Measurements from ENCODE around the gene TIMM44. TPM values are rescaled to one million over a fixed set of nuclear protein-coding genes. Genes with fewer than 3 reads are reported as not detected.

Gene TIMM44
- total RNA-seq, 1 experiment from 2014 or later: 114 TPM

GRCh38 chr19:7933828-7934725 is 9.4 kb downstream of the TIMM44 start:
- Histone ChIP-seq H3K79me2 (ENCODE audit: insufficient read depth, low read length) (no peaks in the 10 kb centered on the region), H3K23me2 (ENCODE audit: insufficient read length, low read depth, low read length, poor library complexity, severe bottlenecking) (no peaks in the 10 kb centered on the region), H2BK15ac (ENCODE audit: low read depth, low read length) (no peak overlapping the region), H4K5ac (ENCODE audit: insufficient read length, low read depth, low read length) (no peak overlapping the region), H3T11ph (ENCODE audit: low read length) (no peak overlapping the region), H3K27me3 (ENCODE audit: insufficient read depth, low read length) (no peaks in the 10 kb centered on the region), H2BK120ac (ENCODE audit: low read depth, low read length, poor library complexity, severe bottlenecking) (no peak overlapping the region), H3K18ac (ENCODE audit: insufficient read length, low read depth, low read length) (no peak overlapping the region), H3K9me3 (ENCODE audit: control insufficient read depth, low read depth, low read length) (no peaks in the 10 kb centered on the region), H3K23ac (ENCODE audit: insufficient read length, low read depth, low read length) (no peak overlapping the region), H2AK5ac (ENCODE audit: insufficient read length, low read length) (no peak overlapping the region), H2BK5ac (ENCODE audit: insufficient read length, low read length) (no peak overlapping the region), H3K14ac (ENCODE audit: insufficient read depth, low read length) (no peak overlapping the region), H4K91ac (ENCODE audit: insufficient read length, low read depth, low read length) (no peak overlapping the region), H2BK20ac (ENCODE audit: low read depth, low read length, poor library complexity, severe bottlenecking) (no peak overlapping the region), H3K79me1 (ENCODE audit: insufficient read depth, low read depth, low read length, poor library complexity, severe bottlenecking) (no peaks in the 10 kb centered on the region), H4K20me1 (ENCODE audit: control insufficient read depth, insufficient read depth, insufficient read length) (no peaks in the 10 kb centered on the region), H4K8ac (replicated peaks; ENCODE audit: insufficient read length, low read depth, low read length) (no peak overlapping the region), H3K27ac (ENCODE audit: insufficient read length, low read depth, low read length) (no peak overlapping the region), H3K56ac (ENCODE audit: insufficient read length, low read depth, low read length) (no peak overlapping the region), H3K4ac (ENCODE audit: low read depth, low read length) (no peak overlapping the region), H3K4me1 (ENCODE audit: insufficient read depth, low read length) (no peaks in the 10 kb centered on the region), H3K4me2 (ENCODE audit: insufficient read depth, insufficient read length, low read length) (no peak overlapping the region), H3K9ac (ENCODE audit: extremely low read depth, insufficient read length, low read length) (no peak overlapping the region), H2BK12ac (ENCODE audit: insufficient read length, low read depth, low read length) (no peak overlapping the region), H2AFZ (ENCODE audit: low read length) (no peak overlapping the region)
- DNase-seq: no peak
- WGBS (ENCODE audit: extremely low coverage, insufficient read length, low lambda C conversion rate): no CpG with 5 or more reads among the region's 55 CpGs
- Mint-ChIP-seq H3K4me3 (no peak overlapping the region), H3K36me3 (ENCODE audit: insufficient read depth in 1 of 3, low read depth in 3 of 3) (peaks cover 31 to 77% (median 67%) of the 10 kb centered on the region in 3 experiments; a peak in 6 of 7 replicates), H3K9me3 (no peaks in the 10 kb centered on the region), H3K4me1 (peaks cover 0 to under 1% of the 10 kb centered on the region in 2 experiments; a peak in 1 of 4 replicates), H3K27ac (no peak overlapping the region; a peak in 1 of 7 replicates), H3K27me3 (ENCODE audit: low read depth) (no peaks in the 10 kb centered on the region)
- TF ChIP-seq, protein P1, sequence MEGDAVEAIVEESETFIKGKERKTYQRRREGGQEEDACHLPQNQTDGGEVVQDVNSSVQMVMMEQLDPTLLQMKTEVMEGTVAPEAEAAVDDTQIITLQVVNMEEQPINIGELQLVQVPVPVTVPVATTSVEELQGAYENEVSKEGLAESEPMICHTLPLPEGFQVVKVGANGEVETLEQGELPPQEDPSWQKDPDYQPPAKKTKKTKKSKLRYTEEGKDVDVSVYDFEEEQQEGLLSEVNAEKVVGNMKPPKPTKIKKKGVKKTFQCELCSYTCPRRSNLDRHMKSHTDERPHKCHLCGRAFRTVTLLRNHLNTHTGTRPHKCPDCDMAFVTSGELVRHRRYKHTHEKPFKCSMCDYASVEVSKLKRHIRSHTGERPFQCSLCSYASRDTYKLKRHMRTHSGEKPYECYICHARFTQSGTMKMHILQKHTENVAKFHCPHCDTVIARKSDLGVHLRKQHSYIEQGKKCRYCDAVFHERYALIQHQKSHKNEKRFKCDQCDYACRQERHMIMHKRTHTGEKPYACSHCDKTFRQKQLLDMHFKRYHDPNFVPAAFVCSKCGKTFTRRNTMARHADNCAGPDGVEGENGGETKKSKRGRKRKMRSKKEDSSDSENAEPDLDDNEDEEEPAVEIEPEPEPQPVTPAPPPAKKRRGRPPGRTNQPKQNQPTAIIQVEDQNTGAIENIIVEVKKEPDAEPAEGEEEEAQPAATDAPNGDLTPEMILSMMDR (conservative IDR thresholded peaks at IDR 0.05): no peak
